Measurements from ENCODE around the gene IP6K2. TPM values are rescaled to one million over a fixed set of nuclear protein-coding genes. Genes with fewer than 3 reads are reported as not detected.
"Not testable (repeated sequence)": the region's sequence is repeated elsewhere in the genome, so short reads cannot be mapped to it uniquely, and the experiment has no call there.

The IP6K2 gene
- total RNA-seq, 1 donor from 2014 or later = 46.5 TPM

GRCh38 chr3:48733752-48734518, 16.9 kb upstream of the IP6K2 start:
- DNase-seq (ENCODE audit: low spot score) = not testable (repeated sequence)

GRCh38 chr3:48727511-48727910, 10.5 kb upstream of the IP6K2 start:
- DNase-seq (ENCODE audit: low spot score) = no peak

GRCh38 chr3:48725185-48725855, 8.3 kb upstream of the IP6K2 start:
- DNase-seq (ENCODE audit: low spot score) = not testable (repeated sequence)

- no peak for DNase-seq (ENCODE audit: low spot score)
Observed at GRCh38 chr3:48723725-48724124, 6.7 kb upstream of the IP6K2 start.

- not testable (repeated sequence) for DNase-seq (ENCODE audit: low spot score)
Observed at GRCh38 chr3:48723293-48723692, 6.3 kb upstream of the IP6K2 start.

GRCh38 chr3:48716508-48716981, 476 bp downstream of the IP6K2 start:
- peak; percentile 32 for DNase-seq (ENCODE audit: low spot score)

GRCh38 chr3:48715174-48715800, 1.7 kb downstream of the IP6K2 start:
- DNase-seq (ENCODE audit: low spot score) = peak; percentile 51

GRCh38 chr3:48711727-48712126, 5.3 kb downstream of the IP6K2 start:
- DNase-seq (ENCODE audit: low spot score) = no peak

GRCh38 chr3:48709051-48709461, 8.0 kb downstream of the IP6K2 start:
- DNase-seq (ENCODE audit: low spot score) = no peak

- DNase-seq (ENCODE audit: low spot score) = no peak
Observed at GRCh38 chr3:48708481-48708889, 8.5 kb downstream of the IP6K2 start.

- DNase-seq (ENCODE audit: low spot score) = no peak
Observed at GRCh38 chr3:48707157-48707556, 9.9 kb downstream of the IP6K2 start.

GRCh38 chr3:48702320-48702920, 14.6 kb downstream of the IP6K2 start:
- DNase-seq (ENCODE audit: low spot score) = no peak

- no peak for DNase-seq (ENCODE audit: low spot score)
Observed at GRCh38 chr3:48700731-48701405, 16.2 kb downstream of the IP6K2 start.

GRCh38 chr3:48698891-48699290, 18.1 kb downstream of the IP6K2 start:
- DNase-seq (ENCODE audit: low spot score) = no peak

GRCh38 chr3:48697952-48698351, 19.1 kb downstream of the IP6K2 start:
- no peak for DNase-seq (ENCODE audit: low spot score)

- no peak for DNase-seq (ENCODE audit: low spot score)
Observed at GRCh38 chr3:48696601-48697000, 20.4 kb downstream of the IP6K2 start.

GRCh38 chr3:48696156-48696555, 20.9 kb downstream of the IP6K2 start:
- no peak for DNase-seq (ENCODE audit: low spot score)

- DNase-seq (ENCODE audit: low spot score) = no peak
Observed at GRCh38 chr3:48695393-48695753, 21.6 kb downstream of the IP6K2 start.

- peak; percentile 68 for DNase-seq (ENCODE audit: low spot score)
Observed at GRCh38 chr3:48694610-48695392, 22.2 kb downstream of the IP6K2 start.

GRCh38 chr3:48693826-48694225, 23.2 kb downstream of the IP6K2 start:
- no peak for DNase-seq (ENCODE audit: low spot score)

- DNase-seq (ENCODE audit: low spot score) = no peak
Observed at GRCh38 chr3:48692551-48692950, 24.5 kb downstream of the IP6K2 start.

All from umbilical cord (tissue), 2 donors.